Esophagus muscularis mucosa (tissue), 4 donors: ENCODE results near the gene ZNF275.
"Not testable (repeated sequence)": the region's sequence is repeated elsewhere in the genome, so short reads cannot be mapped to it uniquely, and the experiment has no call there.

Source experiments
- EP300 ChIP-seq: sonication (generic); formaldehyde crosslinking; IDR thresholded peaks from one replicate; pipeline ENCODE4 v1.6.1; 2017; ENCODE audit warnings: antibody characterized with exemption
- POLR2A ChIP-seq: fragments of 450-650 bp; IDR thresholded peaks from one replicate; pipeline ENCODE4 v1.6.1; 2017; ENCODE audit warnings: antibody characterized with exemption, moderate library complexity, mild to moderate bottlenecking, low read depth
- POLR2AphosphoS5 ChIP-seq, 2 donors: sonication (generic); formaldehyde crosslinking; IDR thresholded peaks; one replicate each; pipeline ENCODE4 v1.6.1; 2017; ENCODE audit warnings: antibody characterized with exemption in 2 of 2
- TF ChIP-seq, protein P1 (sequence below), 3 experiments: fragments of 200-600 bp in 2 of 3; fragments of 450-650 bp in 1 of 3; sonication (generic) in 2 of 3; IDR thresholded peaks; one replicate each; pipeline ENCODE4 v1.5.1; 2017 to 2019; ENCODE audit warnings: antibody characterized with exemption in 3 of 3, mild to moderate bottlenecking in 2 of 3, moderate library complexity in 1 of 3

GRCh38 chrX:153288807-153289206 lies 45.1 kb upstream of the ZNF275 start:
- TF ChIP-seq POLR2AphosphoS5 (IDR thresholded peaks at IDR 0.05); EP300; POLR2A: not testable (repeated sequence)
- TF ChIP-seq, protein P1, sequence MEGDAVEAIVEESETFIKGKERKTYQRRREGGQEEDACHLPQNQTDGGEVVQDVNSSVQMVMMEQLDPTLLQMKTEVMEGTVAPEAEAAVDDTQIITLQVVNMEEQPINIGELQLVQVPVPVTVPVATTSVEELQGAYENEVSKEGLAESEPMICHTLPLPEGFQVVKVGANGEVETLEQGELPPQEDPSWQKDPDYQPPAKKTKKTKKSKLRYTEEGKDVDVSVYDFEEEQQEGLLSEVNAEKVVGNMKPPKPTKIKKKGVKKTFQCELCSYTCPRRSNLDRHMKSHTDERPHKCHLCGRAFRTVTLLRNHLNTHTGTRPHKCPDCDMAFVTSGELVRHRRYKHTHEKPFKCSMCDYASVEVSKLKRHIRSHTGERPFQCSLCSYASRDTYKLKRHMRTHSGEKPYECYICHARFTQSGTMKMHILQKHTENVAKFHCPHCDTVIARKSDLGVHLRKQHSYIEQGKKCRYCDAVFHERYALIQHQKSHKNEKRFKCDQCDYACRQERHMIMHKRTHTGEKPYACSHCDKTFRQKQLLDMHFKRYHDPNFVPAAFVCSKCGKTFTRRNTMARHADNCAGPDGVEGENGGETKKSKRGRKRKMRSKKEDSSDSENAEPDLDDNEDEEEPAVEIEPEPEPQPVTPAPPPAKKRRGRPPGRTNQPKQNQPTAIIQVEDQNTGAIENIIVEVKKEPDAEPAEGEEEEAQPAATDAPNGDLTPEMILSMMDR (IDR thresholded peaks at IDR 0.05), result not testable (repeated sequence)
